IPS-18c (cell line): ENCODE results near the gene SLF2.
"Not testable (repeated sequence)": the region's sequence is repeated elsewhere in the genome, so short reads cannot be mapped to it uniquely, and the experiment has no call there.

ENCODE experiments used
- H3K4me3 ChIP-seq: 2 replicates; pipeline ENCODE4 v1.7.0; 2013; ENCODE audit warnings: low read depth, mild to moderate bottlenecking, low read length, moderate library complexity; ENCODE audit not compliant: insufficient read depth
- H3K9me3 ChIP-seq: one replicate; pipeline ENCODE4 v1.6.1; 2013; ENCODE audit warnings: mild to moderate bottlenecking, low read length, moderate library complexity; ENCODE audit not compliant: control insufficient read depth, insufficient read depth

SLF2 gene

GRCh38 chr10:100876585-100877460, 35.9 kb upstream of the SLF2 start:
- Histone ChIP-seq H3K4me3 (no peak overlapping the region), H3K9me3 (no peaks in the 10 kb centered on the region)

- Histone ChIP-seq H3K4me3 (no peak overlapping the region), H3K9me3 (no peaks in the 10 kb centered on the region)
Observed at GRCh38 chr10:100877461-100877850, 35.3 kb upstream of the SLF2 start.

GRCh38 chr10:100878291-100878910, 34.4 kb upstream of the SLF2 start:
- Histone ChIP-seq H3K4me3 (no peak overlapping the region), H3K9me3 (no peaks in the 10 kb centered on the region)

- Histone ChIP-seq H3K9me3 (no peaks in the 10 kb centered on the region), H3K4me3 (no peak overlapping the region)
Observed at GRCh38 chr10:100879741-100880360, 32.9 kb upstream of the SLF2 start.

- Histone ChIP-seq H3K9me3 (no peaks in the 10 kb centered on the region), H3K4me3 (no peak overlapping the region)
Observed at GRCh38 chr10:100881556-100882213, 31.1 kb upstream of the SLF2 start.

- Histone ChIP-seq H3K9me3 (no peaks in the 10 kb centered on the region), H3K4me3 (no peak overlapping the region)
Observed at GRCh38 chr10:100882252-100882651, 30.5 kb upstream of the SLF2 start.

GRCh38 chr10:100882671-100883311, 30.0 kb upstream of the SLF2 start:
- Histone ChIP-seq H3K9me3 (no peaks in the 10 kb centered on the region), H3K4me3 (no peak overlapping the region)

GRCh38 chr10:100883312-100883821, 29.4 kb upstream of the SLF2 start:
- no peaks in the 10 kb centered on the region for H3K9me3 ChIP-seq
- no peak overlapping the region for H3K4me3 ChIP-seq

- H3K9me3 ChIP-seq, H3K4me3 ChIP-seq: not testable (repeated sequence)
Observed at GRCh38 chr10:100885611-100886010, 27.2 kb upstream of the SLF2 start.

- H3K4me3 ChIP-seq = no peak overlapping the region
- no peaks in the 10 kb centered on the region for H3K9me3 ChIP-seq
Observed at GRCh38 chr10:100886091-100886490, 26.7 kb upstream of the SLF2 start.

- no peaks in the 10 kb centered on the region for H3K9me3 ChIP-seq
- H3K4me3 ChIP-seq = no peak overlapping the region
Observed at GRCh38 chr10:100886521-100886920, 26.2 kb upstream of the SLF2 start.

GRCh38 chr10:100886963-100887362, 25.8 kb upstream of the SLF2 start:
- H3K9me3 ChIP-seq = no peaks in the 10 kb centered on the region
- H3K4me3 ChIP-seq = no peak overlapping the region

GRCh38 chr10:100887761-100888296, 24.9 kb upstream of the SLF2 start:
- no peak overlapping the region for H3K4me3 ChIP-seq
- no peaks in the 10 kb centered on the region for H3K9me3 ChIP-seq

- H3K9me3 ChIP-seq = no peaks in the 10 kb centered on the region
- no peak overlapping the region for H3K4me3 ChIP-seq
Observed at GRCh38 chr10:100888957-100889356, 23.8 kb upstream of the SLF2 start.

GRCh38 chr10:100889546-100889945, 23.2 kb upstream of the SLF2 start:
- no peak overlapping the region for H3K4me3 ChIP-seq
- H3K9me3 ChIP-seq = no peaks in the 10 kb centered on the region

- no peaks in the 10 kb centered on the region for H3K9me3 ChIP-seq
Observed at GRCh38 chr10:100890141-100890672, 22.6 kb upstream of the SLF2 start.

More at GRCh38 chr10:100890141-100890672, 22.6 kb upstream of the SLF2 start:
- no peak overlapping the region for H3K4me3 ChIP-seq
